GM19099 (cell line): ENCODE results near the gene YWHAQ.

Experiments
- POLR2A ChIP-seq: IDR thresholded peaks from 3 replicates; pipeline ENCODE4 v1.6.1; 2011; ENCODE audit warnings: low read depth; ENCODE audit not compliant: insufficient read length; ENCODE audit errors: extremely low read depth

YWHAQ gene

DNA sequence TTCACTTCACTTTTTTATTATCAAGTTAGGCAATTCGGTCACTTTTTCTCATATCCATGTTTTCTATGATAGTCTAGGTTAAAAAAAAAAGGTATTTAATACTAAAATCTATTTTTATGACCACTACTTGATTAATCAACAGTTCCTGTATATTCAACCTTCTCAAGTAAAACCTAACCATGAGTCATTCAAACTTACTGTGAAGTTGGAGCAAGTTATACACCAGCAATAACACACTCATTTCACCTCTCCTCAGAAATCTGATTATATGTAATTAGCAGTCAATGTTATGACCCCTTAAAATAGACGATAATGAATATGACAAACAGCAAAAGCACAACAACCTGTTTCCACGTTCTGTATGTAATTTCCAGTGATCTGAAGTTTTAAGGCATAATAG, 40.2 kb downstream of the YWHAQ start:
- TF ChIP-seq POLR2A = no peak

DNA sequence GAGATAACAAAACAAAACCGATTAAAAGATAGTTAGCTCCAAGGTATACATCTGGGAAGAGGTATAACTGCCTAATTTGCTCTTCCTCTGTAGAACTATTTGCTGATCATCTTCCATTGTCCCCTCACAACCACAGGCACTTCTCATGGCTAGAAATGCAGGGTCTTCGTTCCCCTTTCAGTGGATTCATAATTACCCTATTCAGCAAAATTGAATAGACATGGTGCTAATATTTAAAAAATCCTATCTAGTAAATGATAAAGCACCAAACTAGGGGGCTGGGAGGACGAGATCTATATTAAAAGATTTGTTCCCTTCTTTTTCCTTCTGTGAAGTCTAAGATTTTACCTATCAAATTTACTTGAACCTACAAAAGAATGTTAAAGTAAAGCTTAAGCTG, 44.3 kb downstream of the YWHAQ start:
- no peak for TF ChIP-seq POLR2A

DNA sequence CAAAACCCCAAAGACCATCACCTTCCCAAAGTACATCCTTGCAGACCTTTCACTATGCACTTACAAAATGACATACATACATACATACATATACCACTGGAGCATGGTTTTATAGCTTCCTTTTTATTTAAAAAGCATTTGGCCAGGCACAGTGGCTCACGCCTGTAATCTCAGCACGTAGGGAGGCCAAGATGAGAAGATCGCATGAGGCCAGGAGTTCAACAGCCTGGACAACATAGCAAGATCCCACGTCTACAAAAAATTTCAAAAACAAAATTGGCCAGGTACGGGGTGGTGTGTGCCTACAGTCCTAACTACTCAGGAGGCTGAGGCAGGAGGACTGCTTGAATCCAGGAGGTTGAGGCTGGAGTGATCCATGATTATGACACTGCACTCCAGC, 45.3 kb downstream of the YWHAQ start:
- TF ChIP-seq POLR2A = no peak

DNA sequence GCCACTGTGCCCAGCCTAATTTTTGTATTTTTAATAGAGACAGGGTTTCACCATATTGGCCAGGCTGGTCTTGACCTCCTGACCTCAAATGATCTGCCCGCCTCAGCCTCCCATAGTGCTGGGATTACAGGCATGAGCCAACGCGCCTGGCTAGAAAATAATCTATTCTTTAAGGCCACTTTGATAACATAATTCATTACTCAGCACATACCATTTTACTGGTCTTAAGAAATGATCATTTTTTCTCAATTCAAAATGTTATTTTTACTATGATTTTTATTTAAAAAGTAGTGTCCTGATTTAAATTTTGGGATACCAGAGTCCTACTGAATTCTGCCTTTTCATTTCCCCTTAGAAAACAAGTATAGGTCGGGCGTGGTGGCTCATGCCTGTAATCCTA, 48.2 kb downstream of the YWHAQ start:
- no peak for TF ChIP-seq POLR2A

DNA sequence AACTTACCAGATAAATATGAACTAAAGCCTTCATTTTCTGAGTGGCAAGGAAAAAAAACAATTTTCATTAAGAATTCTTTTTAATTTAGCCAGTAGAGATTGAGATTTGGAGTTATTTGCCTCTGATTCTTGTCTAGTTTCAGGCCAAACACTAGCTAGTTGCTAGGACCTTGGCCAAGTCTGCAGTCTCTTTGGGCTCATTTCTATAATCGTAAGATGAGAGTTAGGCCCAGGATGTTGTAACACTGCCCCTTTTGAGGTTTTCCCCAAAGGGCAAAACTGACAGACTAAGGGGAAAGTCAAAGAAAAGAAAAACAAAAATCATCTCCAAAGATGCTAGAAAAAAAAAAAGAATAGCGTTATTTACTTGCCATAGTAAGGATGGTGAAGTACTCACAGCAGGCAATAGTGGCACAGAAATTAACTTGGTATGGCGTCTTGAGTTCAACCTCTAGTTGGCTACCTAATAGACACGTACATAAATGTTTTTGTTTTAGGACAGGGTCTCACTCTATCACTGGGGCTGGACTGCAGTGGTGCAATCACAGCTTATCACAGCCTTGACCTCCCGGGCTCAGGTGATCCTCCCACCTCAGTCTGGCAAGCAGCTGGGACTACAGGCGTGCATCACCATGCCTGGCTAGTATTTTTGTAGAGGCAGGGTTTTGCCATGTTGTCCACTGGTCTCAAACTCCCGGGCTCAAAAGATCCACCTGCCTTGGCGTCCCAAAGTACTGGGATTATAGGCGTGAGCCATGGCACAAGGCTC, 52.1 kb downstream of the YWHAQ start:
- no peak for TF ChIP-seq POLR2A

DNA sequence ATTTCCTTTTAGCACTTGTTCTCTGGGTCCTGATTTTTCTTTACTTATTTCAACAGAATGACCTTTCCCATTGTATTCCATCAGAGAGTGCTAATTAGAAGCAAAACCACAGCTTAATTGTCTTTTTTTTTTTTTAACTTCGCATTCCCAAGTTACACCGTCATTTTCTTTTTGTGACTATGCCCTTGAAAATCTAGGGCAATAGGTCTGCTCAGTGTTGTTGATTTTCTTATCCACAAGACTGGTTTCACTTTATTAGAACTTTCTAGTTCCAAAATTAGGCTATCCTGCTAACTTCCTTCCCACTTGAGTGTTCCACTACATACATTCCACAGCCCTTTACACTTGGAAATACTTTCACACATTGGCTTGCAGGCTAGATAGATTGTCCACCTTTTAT, 56.5 kb downstream of the YWHAQ start:
- no peak for TF ChIP-seq POLR2A

DNA sequence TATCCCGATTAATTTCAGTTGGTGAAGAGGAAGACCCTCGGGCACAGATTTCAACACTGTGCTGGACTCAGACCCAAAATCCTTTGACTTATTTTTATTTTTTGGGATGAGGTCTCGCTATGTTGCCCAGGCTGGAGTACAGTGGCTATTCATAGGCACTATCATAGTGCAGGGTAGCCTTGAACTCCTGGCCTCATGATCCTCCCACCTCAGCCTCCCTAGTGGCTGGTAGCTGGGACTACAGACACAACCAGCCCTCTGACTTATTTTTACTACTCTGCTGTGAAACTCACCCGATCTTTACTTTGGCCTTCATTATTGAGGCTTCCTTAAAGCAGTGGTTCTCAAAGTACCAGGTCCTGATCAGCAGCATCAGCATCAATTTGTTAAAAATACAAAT, 57.0 kb downstream of the YWHAQ start:
- TF ChIP-seq POLR2A = no peak

DNA sequence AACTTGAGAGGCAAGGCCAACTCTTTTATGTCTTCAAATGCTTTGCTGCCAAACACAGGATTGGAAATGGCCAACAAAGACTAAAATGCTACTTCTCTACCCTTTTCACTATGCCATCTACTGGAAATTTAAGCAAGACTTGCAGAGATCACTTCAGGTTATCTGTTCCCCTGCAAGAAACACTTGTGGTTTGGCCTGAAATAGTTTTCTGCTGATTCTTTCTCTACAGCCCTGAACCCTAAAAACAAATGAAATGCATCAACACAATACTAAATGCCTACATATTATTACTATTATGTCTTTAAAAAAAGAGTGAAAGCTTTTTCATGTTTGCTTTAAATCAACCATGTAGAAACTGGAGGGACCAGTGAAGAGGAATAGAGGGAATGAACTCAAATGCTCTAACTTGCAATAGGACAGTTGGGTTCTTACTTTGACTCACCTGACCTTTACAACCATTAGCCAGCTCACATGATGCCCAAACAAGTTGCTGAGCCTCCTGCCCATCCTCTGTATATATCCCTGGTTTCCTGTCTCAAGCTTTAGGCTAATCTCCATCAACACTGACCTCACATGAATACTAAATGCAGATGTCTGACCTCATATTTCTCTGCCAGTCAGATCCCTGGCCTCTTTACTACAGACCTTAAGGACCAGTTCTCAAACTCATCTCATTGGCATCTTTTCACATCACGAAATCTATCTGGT, 57.6 kb downstream of the YWHAQ start:
- no peak for TF ChIP-seq POLR2A

DNA sequence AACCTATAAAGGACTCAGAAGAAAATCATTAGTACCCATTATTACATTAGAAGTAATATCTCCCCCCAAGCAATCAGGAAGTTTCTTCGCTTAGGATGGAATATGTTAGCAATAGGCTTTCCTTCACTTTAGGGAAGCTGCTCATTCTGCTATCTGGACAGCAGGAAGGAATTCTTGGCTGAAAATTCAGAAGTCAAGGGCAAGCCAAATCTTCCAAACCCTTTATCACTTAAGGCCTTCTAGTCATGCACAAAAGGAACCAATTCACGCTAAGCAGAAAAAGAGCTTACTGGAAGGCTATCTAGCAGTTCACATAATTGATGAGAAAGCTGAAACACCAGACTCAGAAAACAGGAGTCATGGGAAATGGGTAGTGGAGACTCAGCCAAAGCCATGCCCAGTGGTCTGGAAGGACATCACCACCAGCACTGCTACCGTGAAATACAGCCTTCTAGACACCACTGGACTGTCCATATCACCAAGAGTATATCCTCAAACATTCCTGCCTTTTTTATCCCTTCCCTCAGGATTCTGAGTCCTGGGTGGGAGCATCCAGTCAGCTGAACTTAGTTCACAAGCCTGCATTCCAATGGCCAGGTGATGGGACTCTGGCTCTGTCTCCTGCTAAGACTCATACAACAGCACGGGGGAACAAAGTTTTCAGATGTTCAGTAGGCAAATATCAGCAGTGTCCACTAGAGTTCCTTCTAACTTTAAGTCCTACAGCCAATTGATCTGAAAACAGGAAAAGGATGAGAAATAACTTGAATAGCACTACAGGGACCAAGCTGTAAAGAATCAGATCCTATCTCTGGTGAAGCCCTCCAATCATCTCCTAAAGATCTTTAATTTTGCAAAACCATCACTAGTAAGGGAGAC, 60.4 kb downstream of the YWHAQ start:
- no peak for TF ChIP-seq POLR2A

DNA sequence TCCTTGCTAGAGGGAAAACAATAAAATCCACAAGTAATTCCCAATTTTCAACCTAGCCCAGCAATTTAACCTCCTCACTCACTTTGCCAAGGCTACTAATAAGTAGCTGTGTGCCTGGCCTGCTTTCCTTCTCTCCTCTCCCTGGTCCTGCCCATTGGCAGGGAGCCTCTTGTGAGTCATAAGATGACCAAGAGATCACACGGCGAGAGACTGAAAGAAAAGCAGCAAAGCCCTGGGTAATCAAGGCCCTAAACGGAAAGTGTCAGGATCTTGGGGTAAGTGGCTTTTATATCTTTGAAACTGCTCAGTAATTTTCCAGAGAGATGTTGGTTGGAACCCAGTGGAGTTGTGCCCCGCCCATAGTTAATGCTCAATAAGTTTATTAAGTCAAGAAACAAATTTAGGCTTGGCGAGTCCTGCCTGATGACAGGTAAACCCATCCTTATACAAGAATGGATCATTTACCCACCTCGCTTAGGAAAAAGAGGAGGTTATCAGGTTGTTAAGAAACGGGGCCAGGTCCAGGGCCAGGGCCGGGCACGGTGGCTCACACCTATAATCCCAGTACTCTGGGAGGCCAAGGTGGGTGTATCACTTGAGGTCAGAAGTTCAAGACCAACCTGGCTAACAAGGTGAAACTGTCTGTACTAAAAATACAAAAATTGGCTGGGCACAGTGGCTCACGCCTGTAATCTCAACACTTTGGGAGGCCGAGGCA, 65.2 kb downstream of the YWHAQ start:
- TF ChIP-seq POLR2A = no peak

DNA sequence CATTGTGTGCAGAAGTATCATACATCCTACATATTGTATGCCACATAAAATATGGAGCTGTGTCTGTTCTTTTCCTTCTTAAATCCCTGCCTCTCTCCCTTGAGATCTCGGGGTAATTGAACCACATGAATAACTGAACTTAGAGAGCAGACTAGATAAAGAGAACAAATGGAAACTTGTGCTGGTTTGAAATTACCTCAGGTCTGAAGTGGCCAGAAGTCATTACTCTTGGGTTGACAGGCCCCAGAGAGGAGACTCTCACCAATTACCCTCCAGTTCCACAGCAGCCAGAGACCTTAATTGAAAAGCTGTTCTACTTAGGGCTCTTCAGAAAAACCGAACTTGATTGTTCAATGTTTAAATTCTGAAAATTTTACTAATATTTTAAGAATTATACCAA, 70.2 kb downstream of the YWHAQ start:
- TF ChIP-seq POLR2A = no peak

DNA sequence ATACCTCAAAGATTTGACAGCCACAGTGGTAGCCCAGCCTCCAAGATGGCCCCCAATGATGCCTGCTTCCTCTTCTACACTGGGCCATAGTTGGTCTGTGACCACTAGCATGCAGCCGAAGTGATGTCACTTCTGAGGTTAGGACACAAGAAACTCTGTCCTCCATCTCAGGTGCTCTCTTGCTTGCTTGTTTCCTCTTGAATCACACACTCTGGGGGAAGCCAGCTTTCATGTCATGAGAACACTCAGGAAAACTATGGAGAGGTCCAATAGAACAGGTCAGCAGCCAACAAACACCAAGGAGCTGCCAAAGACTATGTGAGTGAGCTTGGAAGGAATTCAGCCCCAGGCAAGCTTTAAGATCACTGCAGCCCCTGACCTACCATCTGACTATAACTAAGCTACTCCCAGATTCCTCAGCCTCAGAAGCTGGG, 71.8 kb downstream of the YWHAQ start:
- TF ChIP-seq POLR2A = no peak

DNA sequence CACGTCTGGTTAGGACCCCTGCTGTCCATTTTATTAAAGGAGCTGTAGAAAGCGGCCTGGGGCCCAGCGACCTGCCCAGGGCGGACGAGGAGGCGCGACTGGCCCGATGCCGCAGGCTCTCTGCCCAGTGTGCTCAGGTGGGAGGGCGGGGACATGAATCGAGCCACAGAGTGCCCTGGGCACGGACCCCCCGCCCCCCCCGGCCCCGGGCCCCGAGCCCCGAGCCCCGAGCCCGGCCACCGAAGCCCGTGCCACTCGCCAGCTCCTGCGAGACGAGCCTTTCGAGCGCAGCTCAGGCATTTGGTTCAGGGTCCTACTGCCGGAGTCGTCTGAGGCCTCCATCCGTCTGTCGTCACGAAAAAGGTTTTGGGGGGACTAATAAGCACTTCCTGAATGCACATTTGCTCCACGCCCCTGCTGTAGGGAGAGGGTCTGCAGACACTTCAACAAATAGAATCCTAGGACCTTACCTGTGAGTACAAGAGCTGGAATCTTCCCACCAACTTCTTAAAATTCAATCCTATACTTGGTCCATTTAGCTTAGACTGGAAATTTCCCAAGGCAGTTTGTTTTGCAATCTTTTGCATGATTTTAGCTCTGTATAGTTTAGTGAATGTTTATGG, 74.6 kb downstream of the YWHAQ start:
- no peak for TF ChIP-seq POLR2A
